Ascending aorta (tissue), 2 donors: Measurements from ENCODE around the gene TMEM38B. TPM values are rescaled to one million over a fixed set of nuclear protein-coding genes. Genes with fewer than 3 reads are reported as not detected.

Experiments used
- DNase-seq, 2 donors: peaks; one replicate each; pipeline ENCODE4 v3.0.0-alpha.2; 2019; ENCODE audit warnings: low spot score in 2 of 2
- H3K27ac ChIP-seq, 2 donors: fragments of 200-600 bp; sonication (generic); one replicate each; pipeline ENCODE4 v1.5.1; 2016 to 2017; ENCODE audit warnings: mild to moderate bottlenecking in 1 of 2
- H3K27me3 ChIP-seq: fragments of 200-600 bp; sonication (generic); one replicate; pipeline ENCODE4 v1.5.1; 2017
- H3K36me3 ChIP-seq, 2 donors: fragments of 200-600 bp; sonication (generic); one replicate each; pipeline ENCODE4 v1.5.1; 2016
- H3K4me1 ChIP-seq, 2 donors: fragments of 200-600 bp; sonication (generic); one replicate each; pipeline ENCODE4 v1.5.1; 2016 to 2017; ENCODE audit warnings: mild to moderate bottlenecking in 1 of 2
- H3K4me3 ChIP-seq, 2 donors: fragments of 200-600 bp; sonication (generic); one replicate each; pipeline ENCODE4 v1.5.1; 2016 to 2017; ENCODE audit warnings: mild to moderate bottlenecking in 1 of 2
- H3K9me3 ChIP-seq, 2 donors: fragments of 200-600 bp; sonication (generic); one replicate each; pipeline ENCODE4 v1.5.1; 2016
- CTCF ChIP-seq, 3 experiments: fragments of 200-600 bp in 2 of 3; fragments of 450-650 bp in 1 of 3; sonication (generic) in 2 of 3; IDR thresholded peaks; one replicate each; pipeline ENCODE4 v1.5.1; 2016 to 2019; ENCODE audit warnings: antibody characterized with exemption in 3 of 3, mild to moderate bottlenecking in 1 of 3, moderate library complexity in 1 of 3
- intact Hi-C: fragments of 100-400 bp; cut with DNase I; formaldehyde crosslinking; loops from one replicate; pipeline ENCODE4 v1.15.1; 2023
- total RNA-seq: library from RNA; depleted of rRNA; stranded (reverse); fragments of >200 nt; gene quantifications from one replicate; pipeline ENCODE4 v1.1.0, GENCODE V29; 2016

The TMEM38B gene
- total RNA-seq, 1 donor from 2014 or later: 11.0 TPM

- no peaks in the 10 kb centered on the region for H3K4me1 ChIP-seq
- H3K27ac ChIP-seq: no peak overlapping the region
- no peaks in the 10 kb centered on the region for H3K27me3 ChIP-seq
- DNase-seq: no peak
- H3K36me3 ChIP-seq: no peaks in the 10 kb centered on the region
- intact Hi-C loops: no loop called here
- H3K4me3 ChIP-seq: no peak overlapping the region
- no peak for TF ChIP-seq CTCF (IDR thresholded peaks at IDR 0.05)
- H3K9me3 ChIP-seq: no peaks in the 10 kb centered on the region
These were observed 17.9 kb upstream of the TMEM38B start for GRCh38 chr9:105676351-105676923.

DNA sequence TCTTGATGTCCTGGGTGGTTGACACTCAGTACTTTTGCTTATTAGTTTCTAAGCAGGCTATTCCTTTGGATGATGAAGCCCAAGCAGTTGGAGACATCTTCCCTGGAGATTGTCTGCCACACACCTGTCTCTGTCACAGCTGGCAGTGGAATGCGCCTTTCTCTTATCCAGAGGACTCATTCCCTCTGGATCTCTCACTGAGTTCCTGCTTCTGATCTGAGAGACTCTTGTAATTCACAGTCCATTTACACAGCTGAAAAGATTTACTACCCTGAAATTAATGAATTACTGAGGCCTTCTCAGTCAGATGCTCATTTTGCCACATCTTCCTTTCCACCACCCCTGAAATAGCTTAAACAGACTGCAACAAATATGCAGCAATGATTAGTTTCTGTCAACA is 16.2 kb upstream of the TMEM38B start:
- intact Hi-C loops: no loop called here
- Histone ChIP-seq H3K27me3 (no peaks in the 10 kb centered on the region), H3K4me3 (no peak overlapping the region)

GRCh38 chr9:105678781-105679180 is 15.6 kb upstream of the TMEM38B start:
- Histone ChIP-seq H3K36me3 (no peaks in the 10 kb centered on the region), H3K27me3 (no peaks in the 10 kb centered on the region), H3K4me3 (no peak overlapping the region), H3K27ac (no peak overlapping the region), H3K9me3 (no peaks in the 10 kb centered on the region), H3K4me1 (no peaks in the 10 kb centered on the region)
- no peak for DNase-seq
- no peak for TF ChIP-seq CTCF (IDR thresholded peaks at IDR 0.05)
- intact Hi-C loops: no loop called here

More for the DNA sequence above, 16.2 kb upstream of the TMEM38B start:
- Histone ChIP-seq H3K9me3 (no peaks in the 10 kb centered on the region), H3K4me1 (no peaks in the 10 kb centered on the region), H3K36me3 (no peaks in the 10 kb centered on the region), H3K27ac (no peak overlapping the region)
- no peak for TF ChIP-seq CTCF (IDR thresholded peaks at IDR 0.05)
- no peak for DNase-seq

GRCh38 chr9:105679257-105680022 is 14.9 kb upstream of the TMEM38B start:
- no peak for DNase-seq
- Histone ChIP-seq H3K36me3 (no peaks in the 10 kb centered on the region), H3K27ac (no peak overlapping the region), H3K9me3 (no peaks in the 10 kb centered on the region), H3K27me3 (no peaks in the 10 kb centered on the region), H3K4me1 (no peaks in the 10 kb centered on the region), H3K4me3 (no peak overlapping the region)
- intact Hi-C loops: no loop called here
- no peak for TF ChIP-seq CTCF (IDR thresholded peaks at IDR 0.05)

DNA sequence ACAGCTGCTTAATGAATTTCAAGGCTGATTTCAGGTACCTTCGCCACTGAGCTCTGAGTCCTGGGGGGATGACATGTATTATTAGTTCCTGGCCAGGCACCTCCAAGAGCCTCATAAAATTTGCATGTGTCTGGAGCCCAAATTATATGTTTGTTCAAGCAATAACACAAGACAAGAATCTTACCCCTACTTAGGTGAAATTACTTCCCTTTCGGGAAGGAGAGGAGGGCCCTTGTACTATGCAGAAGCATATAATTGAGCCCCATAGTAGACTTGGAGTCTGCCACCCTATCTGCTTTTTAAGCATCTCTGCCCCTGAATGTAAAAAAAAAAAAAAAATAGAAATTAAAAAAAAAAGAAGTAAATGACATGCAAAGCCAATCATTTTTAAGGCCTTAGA is 13.0 kb upstream of the TMEM38B start:
- Histone ChIP-seq H3K4me1 (no peaks in the 10 kb centered on the region), H3K9me3 (no peaks in the 10 kb centered on the region), H3K27ac (no peak overlapping the region), H3K4me3 (no peak overlapping the region), H3K36me3 (no peaks in the 10 kb centered on the region), H3K27me3 (no peaks in the 10 kb centered on the region)
- no peak for TF ChIP-seq CTCF (IDR thresholded peaks at IDR 0.05)
- intact Hi-C loops: no loop called here
- no peak for DNase-seq
